HepG2 (cell line): ENCODE data around the gene CD1B. TPM values are rescaled to one million over a fixed set of nuclear protein-coding genes. Genes with fewer than 3 reads are reported as not detected.

Source experiments
- MXD1 ChIP-seq: sonication (generic); formaldehyde crosslinking; IDR thresholded peaks from 2 replicates; pipeline ENCODE4 v1.4.0; 2020; ENCODE audit warnings: mild to moderate bottlenecking, missing genetic modification reagents
- NFKBIZ ChIP-seq: IDR thresholded peaks from 2 replicates; pipeline ENCODE4 v1.6.1; 2018; ENCODE audit warnings: missing genetic modification reagents, missing compliant biosample characterization
- ZBED4 ChIP-seq: sonication (generic); formaldehyde crosslinking; IDR thresholded peaks from 2 replicates; pipeline ENCODE4 v1.4.0; 2020; ENCODE audit warnings: missing genetic modification reagents, borderline replicate concordance
- ZNF407 ChIP-seq: sonication (generic); formaldehyde crosslinking; IDR thresholded peaks from one replicate; pipeline ENCODE4 v1.5.1; 2020; ENCODE audit warnings: mild to moderate bottlenecking, missing genetic modification reagents; ENCODE audit errors: not compliant biosample characterization
- polyA plus RNA-seq, 8 experiments: library from polyadenylated mRNA; depleted of rRNA in 3 of 8; stranded (reverse) in 7 of 8; unstranded in 1 of 8; fragments of >200 nt; fragmentation: Illumina TruSeq in 4 of 8; extraction: Trizol in 4 of 8; gene quantifications; 2 replicates each; pipeline versions ENCODE4 v1.2.1 to v1.2.3, GENCODE V29; 2011 to 2016; ENCODE audit warnings: low read depth in 4 of 8, missing spikeins in 1 of 8, mixed read lengths in 1 of 8; ENCODE audit not compliant: insufficient read depth in 1 of 8
- total RNA-seq, 5 experiments: library from RNA; depleted of rRNA; stranded (reverse); fragments of >200 nt; fragmentation: Illumina TruSeq; extraction: Trizol; gene quantifications; 2 replicates each; pipeline ENCODE4 v1.2.3, GENCODE V29; 2016; ENCODE audit warnings: low read depth in 1 of 5

CD1B gene
- total and polyA plus RNA-seq, 2 of the 13 experiments (the other 11 are each of a cell fraction or from before 2014, with no cell fraction given), result not detected

GRCh38 chr1:158285756-158286241 lies 45.5 kb downstream of the CD1B start (continued):
- TF ChIP-seq ZNF407 (CRISPR knock-in tag) (no peak), NFKBIZ (no peak), MXD1 (CRISPR knock-in tag) (no peak), ZBED4 (CRISPR knock-in tag) (no peak)
- TF ChIP-seq, all 625 proteins: peak for 0
